HG02943 (cell line): ENCODE measurements around the gene MYOF.
"Not testable (repeated sequence)": the region's sequence is repeated elsewhere in the genome, so short reads cannot be mapped to it uniquely, and the experiment has no call there.

Experiments used
- ATAC-seq: cut with Tn5 transposase; IDR thresholded peaks from one replicate; pipeline ENCODE4 v1.9.1; 2021; ENCODE audit warnings: mild to moderate bottlenecking, low read depth, moderate library complexity; ENCODE audit not compliant: unreplicated experiment

Gene MYOF

DNA sequence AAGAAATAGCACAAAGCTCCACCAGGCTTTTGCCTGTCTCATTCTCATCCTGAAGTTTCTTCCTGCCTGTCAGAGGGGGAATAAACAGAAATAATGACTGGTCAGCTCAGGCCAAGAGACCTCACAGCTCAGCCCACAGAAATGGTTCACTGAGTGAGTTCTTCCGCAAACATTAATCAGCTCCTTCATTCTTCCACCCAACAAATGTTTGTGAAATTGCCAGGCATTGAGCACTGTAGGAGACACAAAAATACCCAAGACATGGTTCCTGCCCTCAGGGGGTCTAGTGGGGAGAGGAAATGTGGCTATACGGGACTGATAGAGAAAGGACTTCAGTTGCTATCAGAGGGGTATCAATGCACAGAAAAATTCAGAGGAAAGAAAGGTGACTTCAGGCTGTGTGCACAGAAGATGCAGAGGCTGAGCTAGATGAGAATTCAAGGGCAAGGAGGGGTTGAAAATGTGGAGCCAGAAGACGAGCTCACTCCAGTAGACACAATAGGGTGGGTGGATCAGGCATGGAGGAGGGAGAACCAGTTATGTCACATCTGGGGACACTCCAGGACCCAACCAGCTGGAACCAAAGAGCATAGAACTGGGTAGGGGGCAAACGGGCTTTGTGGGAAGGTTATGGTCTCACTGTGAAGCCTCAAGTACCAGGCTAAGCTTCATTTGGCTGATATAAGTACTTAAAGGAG is 20.9 kb downstream of the MYOF start:
- no peak for ATAC-seq

GRCh38 chr10:93459466-93459865 is 22.7 kb downstream of the MYOF start:
- no peak for ATAC-seq

DNA sequence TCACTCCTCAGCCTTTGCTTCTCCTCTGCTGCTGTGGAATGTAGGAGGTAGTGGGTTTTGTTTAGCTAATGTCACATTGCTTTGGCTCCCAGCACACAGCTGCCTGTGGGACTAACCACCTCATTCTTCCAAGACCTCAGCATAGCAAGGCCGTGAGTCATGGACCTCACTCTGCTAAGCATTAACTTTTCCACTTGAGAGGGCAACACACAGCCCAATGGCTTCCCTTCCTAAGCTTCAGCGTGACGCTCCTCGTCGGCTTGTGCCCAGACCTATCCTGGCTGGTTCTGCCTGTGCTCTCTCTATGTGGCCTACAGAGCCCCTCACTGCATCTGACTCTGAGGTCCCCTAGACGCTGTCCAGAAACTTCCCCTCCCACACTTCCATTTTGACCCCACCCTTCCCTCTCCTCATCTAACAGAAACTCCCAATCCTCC is 23.3 kb downstream of the MYOF start:
- ATAC-seq: no peak

DNA sequence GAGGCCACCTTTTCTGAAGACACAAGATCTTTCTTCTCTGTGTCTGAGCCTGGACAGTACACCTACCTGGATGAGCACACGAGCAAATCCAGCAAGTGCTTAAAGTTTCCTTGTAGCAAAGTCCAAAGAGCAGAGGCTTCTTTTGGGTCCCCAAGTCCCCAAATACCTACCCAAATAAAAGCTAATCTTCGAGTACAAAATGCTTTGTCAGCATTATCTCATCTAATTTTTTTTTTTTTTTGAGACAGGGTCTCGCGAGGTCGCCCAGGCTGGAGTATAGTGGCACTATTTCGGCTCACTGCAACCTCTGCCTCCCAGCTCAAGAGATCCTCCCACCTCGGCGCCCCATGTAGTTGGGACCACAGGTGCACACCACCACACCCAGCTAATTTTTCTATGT is 24.6 kb downstream of the MYOF start:
- ATAC-seq: no peak

DNA sequence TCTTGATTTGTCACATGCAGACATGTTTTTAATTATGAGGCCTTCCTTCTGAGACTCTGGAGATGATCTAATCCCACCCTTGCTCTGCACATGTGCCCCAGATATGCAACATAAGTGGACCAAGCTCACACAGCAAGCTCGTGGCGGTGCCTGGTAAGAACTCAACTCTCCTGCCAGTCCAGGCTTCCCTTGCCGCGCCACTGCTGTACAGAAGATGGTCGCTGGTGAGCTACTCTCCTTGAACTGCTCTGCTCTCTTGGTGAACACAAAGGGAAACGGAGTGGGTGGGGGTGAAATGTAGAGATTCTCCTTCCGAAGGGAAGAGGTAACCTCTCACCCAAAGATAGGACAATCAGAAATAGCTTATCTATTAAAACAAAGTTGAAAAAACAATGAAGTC is 25.7 kb downstream of the MYOF start:
- no peak for ATAC-seq

DNA sequence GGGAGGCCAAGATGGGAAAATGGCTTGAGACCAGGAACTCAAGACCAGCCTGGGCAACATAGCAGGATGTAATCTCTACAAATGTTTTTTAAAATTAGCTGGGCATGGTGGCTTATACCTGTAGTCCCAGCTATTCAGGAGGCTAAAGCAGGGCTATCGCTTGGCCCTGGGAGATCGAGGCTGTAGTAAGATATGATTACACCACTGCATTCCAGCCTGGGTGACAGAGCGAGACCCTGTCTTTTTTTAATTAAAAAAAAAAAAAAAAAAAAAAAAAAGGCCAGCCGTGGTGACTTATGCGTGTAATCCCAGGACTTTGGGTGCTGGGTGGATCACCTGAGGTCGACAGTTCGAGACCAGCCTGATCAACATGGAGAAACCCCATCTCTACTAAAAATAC is 27.4 kb downstream of the MYOF start:
- no peak for ATAC-seq

DNA sequence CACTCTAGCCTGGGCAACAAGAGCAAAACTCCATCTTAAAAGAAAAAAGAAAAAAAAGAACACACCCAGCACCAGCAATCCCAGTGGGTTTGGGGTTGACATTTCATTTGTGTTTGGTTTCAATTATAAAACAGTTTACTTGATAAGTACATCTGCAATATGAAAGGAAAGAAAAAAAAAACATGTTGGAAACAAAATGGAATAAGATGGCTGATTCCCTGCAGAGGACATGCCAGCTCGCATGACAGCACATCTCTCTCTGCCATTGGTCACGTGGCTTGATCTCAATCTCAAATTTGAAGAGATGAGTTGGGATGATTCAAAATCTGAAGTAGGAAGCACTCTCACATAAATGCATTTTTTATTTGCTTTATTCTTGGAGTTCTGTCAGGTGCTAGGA is 28.0 kb downstream of the MYOF start:
- no peak for ATAC-seq

- no peak for ATAC-seq
These were observed 30.0 kb downstream of the MYOF start for GRCh38 chr10:93452143-93452542.

- ATAC-seq: no peak
These were observed 30.7 kb downstream of the MYOF start for GRCh38 chr10:93451244-93451947.

DNA sequence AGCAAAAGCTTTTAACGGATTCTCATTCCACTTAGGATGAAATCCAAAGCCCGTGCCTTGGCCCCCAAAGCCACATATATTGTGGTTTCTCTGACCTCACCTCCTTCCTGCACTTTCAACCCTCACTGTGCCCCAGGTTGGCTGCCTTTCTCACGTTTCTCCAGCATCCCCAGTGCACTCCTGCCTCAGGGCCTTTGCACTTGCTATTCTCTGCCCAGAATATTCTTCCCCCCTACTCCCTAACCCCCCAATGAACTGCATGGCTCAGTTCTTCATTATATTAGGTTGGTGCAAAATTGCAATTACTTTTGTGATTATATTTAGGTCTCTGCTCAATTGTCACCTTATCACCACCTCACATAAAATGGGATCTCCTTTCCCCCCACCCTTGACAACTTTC is 34.2 kb downstream of the MYOF start:
- ATAC-seq: no peak

GRCh38 chr10:93447019-93447418 is 35.1 kb downstream of the MYOF start:
- ATAC-seq: no peak

GRCh38 chr10:93445978-93446720 is 36.0 kb downstream of the MYOF start:
- ATAC-seq: no peak

- no peak for ATAC-seq
These were observed 36.8 kb downstream of the MYOF start for GRCh38 chr10:93445097-93445960.

DNA sequence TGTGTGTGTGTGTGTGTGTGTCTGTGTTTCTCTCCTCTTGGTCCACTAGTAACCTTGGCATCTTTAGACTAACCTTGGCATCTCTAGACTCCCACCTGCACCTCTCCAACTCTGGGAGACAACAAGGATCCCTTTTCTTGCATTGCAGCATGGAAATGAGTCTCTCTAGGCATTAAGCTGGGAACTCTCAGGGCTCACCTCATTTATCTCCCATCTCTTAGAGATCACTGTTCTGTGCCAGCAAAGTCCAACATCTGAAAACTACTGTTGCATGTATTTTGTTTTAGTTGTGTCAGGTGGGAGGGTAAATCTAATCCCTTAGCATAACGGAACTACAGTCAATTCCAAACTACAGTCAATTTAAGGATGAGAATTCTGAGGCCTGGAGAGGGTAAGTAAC is 38.7 kb downstream of the MYOF start:
- no peak for ATAC-seq

DNA sequence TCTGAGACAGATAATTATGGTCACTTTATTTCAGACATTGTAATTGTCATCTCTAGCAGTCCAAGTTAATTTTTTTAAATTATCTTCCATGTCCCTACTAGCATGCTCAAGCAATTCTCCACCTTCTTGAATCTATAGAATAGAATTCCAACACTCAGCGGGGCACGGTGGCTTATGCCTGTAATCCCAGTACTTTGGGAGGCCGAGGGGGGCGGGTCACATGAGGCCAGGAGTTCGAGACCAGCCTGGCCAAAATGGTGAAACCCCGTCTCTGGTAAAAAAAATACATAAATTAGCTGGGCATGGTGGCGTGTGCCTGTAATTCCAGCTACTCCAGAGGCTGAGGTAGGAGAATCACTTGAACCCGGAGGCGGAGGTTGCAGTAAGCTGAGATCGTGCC is 39.4 kb downstream of the MYOF start:
- not testable (repeated sequence) for ATAC-seq

DNA sequence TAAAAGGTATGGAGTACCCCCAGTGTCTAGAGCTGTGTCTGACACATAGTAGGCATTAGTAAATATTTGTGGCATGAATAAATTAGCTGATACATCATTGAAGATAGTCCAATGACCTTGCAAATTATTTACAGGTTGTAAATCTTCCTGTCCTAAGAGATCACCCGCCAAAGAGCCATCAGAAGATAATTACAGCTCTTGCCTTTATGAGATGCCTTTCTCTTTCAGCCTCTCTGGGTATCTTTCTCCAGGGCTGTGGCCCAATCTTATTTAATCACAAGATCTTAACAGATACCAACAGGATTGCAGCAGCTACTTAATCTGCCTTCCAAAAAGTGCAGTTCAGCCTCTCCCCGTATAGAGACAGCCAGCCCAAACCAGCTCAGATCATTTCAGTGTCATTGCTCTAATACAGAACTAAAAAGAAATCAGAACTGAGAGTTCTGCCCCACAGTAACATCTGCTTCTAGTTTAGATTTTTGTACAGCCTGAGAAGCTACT is 41.5 kb downstream of the MYOF start:
- no peak for ATAC-seq

- no peak for ATAC-seq
These were observed 43.4 kb downstream of the MYOF start for GRCh38 chr10:93438613-93439253.

DNA sequence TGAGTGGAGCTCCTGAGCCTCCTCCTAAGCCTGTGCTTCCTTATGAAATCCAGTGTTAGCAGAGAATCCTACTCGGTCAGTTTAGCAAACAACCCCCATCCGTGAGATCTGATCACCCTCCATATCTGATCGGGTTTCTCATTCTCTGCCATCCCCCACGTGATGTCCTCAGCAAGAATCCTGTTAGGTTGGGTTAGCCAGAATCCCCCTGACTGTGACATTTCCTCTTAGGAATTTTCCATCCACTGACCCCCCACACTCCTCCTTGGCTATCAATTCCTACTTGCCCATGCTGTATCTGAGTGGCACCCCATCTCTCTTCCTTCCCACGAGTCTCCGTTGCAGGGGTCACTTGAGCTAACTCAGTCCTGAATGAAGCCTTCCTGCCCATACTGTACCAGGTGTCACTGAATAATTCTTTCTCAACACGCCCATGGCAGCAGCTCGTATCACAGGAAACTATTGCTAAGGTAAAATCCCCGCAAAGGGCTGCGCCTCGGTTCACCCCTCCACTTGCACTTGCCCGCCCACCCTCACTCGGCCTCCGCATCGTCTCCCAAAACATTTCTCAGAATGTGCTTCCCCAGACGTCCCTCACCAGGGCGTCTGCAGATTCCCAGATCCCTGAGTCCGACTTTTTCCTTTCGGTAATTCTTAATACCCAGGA is 44.1 kb downstream of the MYOF start:
- ATAC-seq: no peak
